ENCODE measurements around the gene INPP5J. TPM values are rescaled to one million over a fixed set of nuclear protein-coding genes. Genes with fewer than 3 reads are reported as not detected.

The INPP5J gene
- polyA plus RNA-seq, 1 donor (not counting 4 experiments of a cell fraction or from before 2014, with no cell fraction given): 0.22 TPM

- Histone ChIP-seq H3K9ac (ENCODE audit: control insufficient read depth, extremely low read depth, insufficient read depth, low read length) (no peak overlapping the region), H3K4me2 (ENCODE audit: control insufficient read depth, extremely low read depth, insufficient read depth, low read depth, low read length) (no peak overlapping the region), H3K27me3 (ENCODE audit: control insufficient read depth, extremely low read depth, insufficient read depth, low read length) (peaks cover 4% of the 10 kb centered on the region), H2AFZ (ENCODE audit: control insufficient read depth, low read length) (no peak overlapping the region), H3K36me3 (ENCODE audit: control insufficient read depth in 2 of 2, extremely low read depth in 1 of 2, insufficient read depth in 2 of 2, low read length in 2 of 2) (no peaks in the 10 kb centered on the region), H3K4me1 (ENCODE audit: control insufficient read depth, extremely low read depth, insufficient read depth, low read length) (peaks cover 12% of the 10 kb centered on the region), H3K4me3 (ENCODE audit: control insufficient read depth in 2 of 3, extremely low read depth in 1 of 3, insufficient read depth in 2 of 3, low read depth in 1 of 3, low read length in 3 of 3) (no peak overlapping the region), H4K20me1 (ENCODE audit: control insufficient read depth, extremely low read depth, insufficient read depth, low read length) (no peaks in the 10 kb centered on the region), H3K9me3 (ENCODE audit: control insufficient read depth, low read depth, low read length) (no peaks in the 10 kb centered on the region), H3K79me2 (ENCODE audit: control insufficient read depth, insufficient read depth, low read length) (no peaks in the 10 kb centered on the region), H3K9me1 (ENCODE audit: control insufficient read depth, extremely low read depth, insufficient read depth, low read length) (no peaks in the 10 kb centered on the region), H3K27ac (ENCODE audit: control insufficient read depth, insufficient read depth, low read length) (no peak overlapping the region)
- FAIRE-seq: no peak
- TF ChIP-seq, protein P1, sequence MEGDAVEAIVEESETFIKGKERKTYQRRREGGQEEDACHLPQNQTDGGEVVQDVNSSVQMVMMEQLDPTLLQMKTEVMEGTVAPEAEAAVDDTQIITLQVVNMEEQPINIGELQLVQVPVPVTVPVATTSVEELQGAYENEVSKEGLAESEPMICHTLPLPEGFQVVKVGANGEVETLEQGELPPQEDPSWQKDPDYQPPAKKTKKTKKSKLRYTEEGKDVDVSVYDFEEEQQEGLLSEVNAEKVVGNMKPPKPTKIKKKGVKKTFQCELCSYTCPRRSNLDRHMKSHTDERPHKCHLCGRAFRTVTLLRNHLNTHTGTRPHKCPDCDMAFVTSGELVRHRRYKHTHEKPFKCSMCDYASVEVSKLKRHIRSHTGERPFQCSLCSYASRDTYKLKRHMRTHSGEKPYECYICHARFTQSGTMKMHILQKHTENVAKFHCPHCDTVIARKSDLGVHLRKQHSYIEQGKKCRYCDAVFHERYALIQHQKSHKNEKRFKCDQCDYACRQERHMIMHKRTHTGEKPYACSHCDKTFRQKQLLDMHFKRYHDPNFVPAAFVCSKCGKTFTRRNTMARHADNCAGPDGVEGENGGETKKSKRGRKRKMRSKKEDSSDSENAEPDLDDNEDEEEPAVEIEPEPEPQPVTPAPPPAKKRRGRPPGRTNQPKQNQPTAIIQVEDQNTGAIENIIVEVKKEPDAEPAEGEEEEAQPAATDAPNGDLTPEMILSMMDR (optimal IDR thresholded peaks at IDR 0.05 in 1 of 3, IDR thresholded peaks at IDR 0.05 in 1 of 3, conservative IDR thresholded peaks at IDR 0.05 in 1 of 3; ENCODE audit: extremely low read depth in 1 of 3, insufficient read depth in 2 of 3, low read length in 3 of 3): no peak
- no peak for TF ChIP-seq EZH2 (IDR thresholded peaks at IDR 0.05; ENCODE audit: low read length)
- dilution Hi-C loops (cut with MboI; ENCODE audit: extremely low pct_ligation_motif_present, low sequenced_read_pairs): no loop called here
- no peak for DNase-seq (ENCODE audit: low read depth, low spot score)
These were observed 15.0 kb downstream of the INPP5J start for GRCh38 chr22:31137721-31138120.

GRCh38 chr22:31138126-31138525, 15.4 kb downstream of the INPP5J start:
- Histone ChIP-seq H2AFZ (ENCODE audit: control insufficient read depth, low read length) (no peak overlapping the region), H4K20me1 (ENCODE audit: control insufficient read depth, extremely low read depth, insufficient read depth, low read length) (no peaks in the 10 kb centered on the region), H3K4me1 (ENCODE audit: control insufficient read depth, extremely low read depth, insufficient read depth, low read length) (peaks cover 15% of the 10 kb centered on the region), H3K4me2 (ENCODE audit: control insufficient read depth, extremely low read depth, insufficient read depth, low read depth, low read length) (no peak overlapping the region), H3K4me3 (ENCODE audit: control insufficient read depth in 2 of 3, extremely low read depth in 1 of 3, insufficient read depth in 2 of 3, low read depth in 1 of 3, low read length in 3 of 3) (no peak overlapping the region), H3K9ac (ENCODE audit: control insufficient read depth, extremely low read depth, insufficient read depth, low read length) (no peak overlapping the region), H3K9me3 (ENCODE audit: control insufficient read depth, low read depth, low read length) (no peaks in the 10 kb centered on the region), H3K27ac (ENCODE audit: control insufficient read depth, insufficient read depth, low read length) (no peak overlapping the region), H3K27me3 (ENCODE audit: control insufficient read depth, extremely low read depth, insufficient read depth, low read length) (peaks cover 4% of the 10 kb centered on the region), H3K9me1 (ENCODE audit: control insufficient read depth, extremely low read depth, insufficient read depth, low read length) (no peaks in the 10 kb centered on the region), H3K36me3 (ENCODE audit: control insufficient read depth in 2 of 2, extremely low read depth in 1 of 2, insufficient read depth in 2 of 2, low read length in 2 of 2) (no peaks in the 10 kb centered on the region), H3K79me2 (ENCODE audit: control insufficient read depth, insufficient read depth, low read length) (no peaks in the 10 kb centered on the region)
- FAIRE-seq (no peak), DNase-seq (ENCODE audit: low read depth, low spot score) (no peak)
- dilution Hi-C loops (cut with MboI; ENCODE audit: extremely low pct_ligation_motif_present, low sequenced_read_pairs): no loop called here
- TF ChIP-seq, protein P1 (optimal IDR thresholded peaks at IDR 0.05 in 1 of 3, IDR thresholded peaks at IDR 0.05 in 1 of 3, conservative IDR thresholded peaks at IDR 0.05 in 1 of 3; ENCODE audit: extremely low read depth in 1 of 3, insufficient read depth in 2 of 3, low read length in 3 of 3): no peak
- TF ChIP-seq EZH2 (IDR thresholded peaks at IDR 0.05; ENCODE audit: low read length): no peak

All from keratinocyte (primary cell).